Activated gamma-delta T cell (primary cell): ENCODE data around the gene MRPL46.
"Not testable (repeated sequence)": the region's sequence is repeated elsewhere in the genome, so short reads cannot be mapped to it uniquely, and the experiment has no call there.

Experiments
- DNase-seq: peaks from one replicate; lab custom pipeline; 2025; lab: John Stamatoyannopoulos, UW

MRPL46 gene

GRCh38 chr15:88441076-88441730, 26.0 kb downstream of the MRPL46 start:
- DNase-seq, result no peak

DNA sequence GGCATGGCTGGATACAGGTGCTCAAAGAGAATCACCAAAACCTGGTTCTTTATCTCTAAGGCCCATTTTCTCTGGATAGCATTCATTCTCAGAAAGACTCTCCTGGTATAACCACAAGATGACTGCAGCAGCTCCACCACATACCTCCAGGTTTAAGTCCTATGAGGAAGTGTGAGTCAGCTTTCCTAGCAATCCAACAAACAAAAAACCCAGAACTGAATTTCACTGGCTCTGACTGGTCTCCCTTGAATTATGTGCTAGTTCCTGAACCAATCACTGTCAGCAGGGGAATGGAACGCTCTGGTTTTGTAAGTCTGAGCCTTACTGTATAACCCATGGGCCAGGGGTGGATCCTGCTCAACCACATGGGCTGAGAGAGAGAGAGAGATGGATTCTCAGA, 27.2 kb downstream of the MRPL46 start:
- DNase-seq, result no peak

DNA sequence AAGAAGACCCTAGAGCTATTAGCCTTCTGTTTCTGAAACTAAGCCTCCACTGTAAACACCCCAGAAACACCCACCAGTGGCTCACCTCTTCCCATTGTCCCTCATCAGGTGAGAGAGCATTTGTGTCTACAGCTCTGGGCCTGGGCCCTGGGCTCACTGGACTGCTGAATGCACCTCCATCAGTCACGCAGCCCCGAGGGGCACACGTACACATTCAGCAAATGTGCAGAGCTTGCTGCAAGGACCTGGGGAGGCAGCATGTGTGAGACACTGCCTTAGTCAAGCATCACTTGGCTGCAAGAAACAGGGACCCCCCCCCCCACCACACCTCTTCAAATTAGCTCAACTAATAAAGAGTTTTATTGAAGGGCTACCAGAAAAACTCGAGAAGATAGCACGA, 29.0 kb downstream of the MRPL46 start:
- DNase-seq, result no peak

DNA sequence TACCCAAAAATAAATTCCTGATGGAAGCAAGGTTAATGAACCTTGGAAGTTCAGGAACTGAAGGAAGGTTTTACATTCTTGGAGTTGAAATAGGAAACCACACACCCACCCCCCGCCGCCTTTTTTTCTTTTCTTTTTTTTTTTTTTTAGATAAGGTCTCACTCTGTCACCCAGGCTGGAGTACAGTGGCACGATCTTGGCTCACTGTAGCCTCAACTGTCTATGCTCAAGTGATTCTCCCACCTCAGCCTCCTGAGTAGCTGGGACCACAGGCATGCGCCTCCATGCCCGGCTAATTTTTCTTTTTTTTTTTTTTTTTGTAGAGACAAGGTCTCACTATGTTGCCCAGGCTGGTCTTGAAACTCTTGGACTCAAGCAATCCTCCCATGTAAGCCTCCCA, 33.1 kb downstream of the MRPL46 start:
- DNase-seq, result not testable (repeated sequence)

DNA sequence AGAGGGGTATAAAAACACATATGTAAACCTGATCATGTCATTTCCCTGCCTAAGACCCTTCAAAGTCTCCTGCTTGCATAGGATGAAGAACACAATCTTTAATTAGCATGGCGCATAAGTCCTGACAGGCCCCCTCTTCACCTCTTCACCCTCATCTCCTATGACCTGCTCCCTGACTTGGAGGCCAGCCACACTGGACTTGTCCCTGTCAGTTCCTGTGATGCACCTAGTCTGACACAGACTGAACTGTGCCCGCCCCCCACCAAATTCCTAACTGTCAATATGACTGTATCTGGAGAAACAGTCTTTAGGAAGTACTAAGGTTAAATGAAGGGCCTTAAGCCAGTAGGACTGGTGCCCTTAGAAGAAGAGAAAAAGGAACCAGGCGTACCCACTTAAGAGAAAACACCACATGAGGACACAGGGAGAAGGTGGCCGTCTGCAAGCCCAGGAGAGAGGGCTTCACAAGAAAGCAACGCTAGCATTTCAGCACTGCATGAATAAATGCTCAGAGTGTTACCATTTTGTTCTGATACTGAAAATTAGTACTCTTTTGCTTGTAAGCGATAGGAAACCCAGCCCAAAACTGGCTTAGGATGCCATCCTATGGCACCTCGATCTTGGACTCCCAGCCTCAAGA, 34.0 kb downstream of the MRPL46 start:
- DNase-seq, result no peak

DNA sequence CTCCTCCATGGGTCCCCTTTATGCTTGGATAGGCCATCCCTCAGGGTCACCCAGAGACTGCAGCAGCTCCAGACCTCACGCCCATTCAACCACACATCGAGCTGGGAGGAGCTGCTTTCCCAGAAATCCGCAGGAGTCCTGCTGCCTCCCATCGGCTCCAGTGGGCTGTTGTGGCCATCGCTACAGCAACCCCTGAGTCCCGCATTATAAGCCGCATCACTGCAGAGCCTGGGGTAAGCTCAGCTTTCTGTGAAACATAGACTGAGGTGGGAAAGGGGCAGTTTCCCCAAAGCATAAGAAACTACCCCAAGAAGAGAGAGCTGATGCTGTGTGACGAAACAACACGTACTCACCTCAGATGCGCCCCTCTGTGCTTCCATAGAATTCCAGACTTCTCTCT, 35.7 kb downstream of the MRPL46 start:
- no peak for DNase-seq

- DNase-seq, result no peak
These were observed 37.1 kb downstream of the MRPL46 start for GRCh38 chr15:88430051-88430450.

- no peak for DNase-seq
These were observed 38.2 kb downstream of the MRPL46 start for GRCh38 chr15:88428805-88429605.

DNA sequence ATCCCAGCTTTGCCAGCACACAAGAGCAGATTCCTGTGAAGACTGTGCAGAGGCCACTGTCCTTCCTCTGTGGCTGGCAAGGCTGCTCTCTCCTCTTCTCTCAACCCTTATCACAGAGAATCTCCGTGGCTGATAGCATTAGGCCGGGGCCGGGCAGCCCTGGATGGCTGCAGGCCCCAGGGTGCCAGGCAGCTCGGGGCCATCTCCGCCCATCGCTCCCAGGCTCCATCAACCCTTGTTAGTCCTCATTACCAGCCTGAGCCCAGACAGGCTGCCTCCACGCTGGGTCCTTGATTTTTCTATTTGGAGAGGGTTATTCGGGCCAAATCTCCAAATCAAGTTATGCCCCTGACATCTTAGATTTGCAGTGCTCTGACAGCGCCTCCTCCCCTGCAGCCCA, 39.1 kb downstream of the MRPL46 start:
- DNase-seq, result no peak

DNA sequence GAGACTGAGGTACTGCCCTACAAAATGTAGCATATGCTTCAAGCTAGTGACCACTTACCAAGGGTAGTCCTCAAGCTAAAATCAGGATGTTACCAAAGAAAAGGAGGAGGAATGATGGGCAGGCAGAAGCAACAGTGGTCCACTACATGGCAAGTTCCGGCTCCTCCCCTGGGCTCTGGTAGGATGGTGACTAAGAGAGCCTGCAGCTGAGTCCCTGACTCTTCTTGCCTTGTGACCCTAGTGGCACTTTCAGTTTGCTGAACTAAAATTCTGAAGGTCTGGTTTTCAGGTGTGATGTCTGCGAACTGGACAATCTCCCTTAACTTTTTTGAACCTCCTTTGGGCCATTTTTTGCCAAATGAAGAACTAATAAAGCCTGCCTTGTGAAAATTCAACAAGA, 40.9 kb downstream of the MRPL46 start:
- no peak for DNase-seq

DNA sequence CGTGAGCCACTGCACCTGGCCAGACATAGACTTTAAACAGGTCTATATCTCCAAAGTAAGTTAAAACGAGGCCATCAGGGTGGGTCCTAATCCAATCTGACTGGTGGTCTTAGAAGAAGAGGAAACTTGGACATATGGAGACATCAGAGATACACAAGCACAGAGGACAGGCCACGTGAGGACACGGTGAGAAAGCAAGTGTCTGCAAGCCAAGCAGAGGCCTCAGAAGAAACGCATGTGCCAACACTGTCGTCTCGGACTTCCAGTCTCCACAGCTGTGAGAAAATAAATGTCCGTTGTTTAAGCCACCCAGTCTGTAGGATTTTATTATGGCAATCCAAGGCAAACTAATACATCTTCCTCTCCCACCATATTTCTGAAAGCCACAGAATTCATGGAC, 43.9 kb downstream of the MRPL46 start:
- no peak for DNase-seq

GRCh38 chr15:88419830-88420229, 47.4 kb downstream of the MRPL46 start:
- no peak for DNase-seq
